ENCODE results near the gene GPSM1.

GPSM1 gene

DNA sequence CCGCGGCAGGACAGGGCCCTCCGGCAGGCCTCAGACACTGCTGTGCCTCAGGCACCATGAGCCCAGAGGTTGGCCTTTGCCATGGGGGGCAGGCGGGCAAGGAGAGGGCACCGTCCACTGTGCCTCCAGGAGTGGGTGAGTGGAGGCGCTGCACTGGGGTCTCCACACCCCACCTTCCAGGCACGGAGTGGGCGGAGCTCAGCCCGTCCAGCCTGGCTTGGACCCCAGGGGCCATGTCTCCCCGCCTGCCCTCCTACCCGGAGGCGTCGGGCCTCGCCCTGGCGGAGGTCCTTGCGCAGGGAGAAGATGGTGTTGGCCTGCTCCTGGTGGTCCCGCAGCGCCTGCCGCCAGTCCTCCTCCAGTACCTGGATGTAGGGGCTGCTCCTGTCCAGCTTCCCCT is 42.7 kb downstream of the GPSM1 start:
- H3K27ac ChIP-seq (ENCODE audit: low read length), result no peak overlapping the region
- H3K4me1 ChIP-seq (ENCODE audit: low read length), result peaks cover 10% of the 10 kb centered on the region
- 0 out of 2 replicates have a peak, but pooled peaks cover 4% of the 10 kb centered on the region for H4K20me1 ChIP-seq (ENCODE audit: insufficient read depth, low read length)

DNA sequence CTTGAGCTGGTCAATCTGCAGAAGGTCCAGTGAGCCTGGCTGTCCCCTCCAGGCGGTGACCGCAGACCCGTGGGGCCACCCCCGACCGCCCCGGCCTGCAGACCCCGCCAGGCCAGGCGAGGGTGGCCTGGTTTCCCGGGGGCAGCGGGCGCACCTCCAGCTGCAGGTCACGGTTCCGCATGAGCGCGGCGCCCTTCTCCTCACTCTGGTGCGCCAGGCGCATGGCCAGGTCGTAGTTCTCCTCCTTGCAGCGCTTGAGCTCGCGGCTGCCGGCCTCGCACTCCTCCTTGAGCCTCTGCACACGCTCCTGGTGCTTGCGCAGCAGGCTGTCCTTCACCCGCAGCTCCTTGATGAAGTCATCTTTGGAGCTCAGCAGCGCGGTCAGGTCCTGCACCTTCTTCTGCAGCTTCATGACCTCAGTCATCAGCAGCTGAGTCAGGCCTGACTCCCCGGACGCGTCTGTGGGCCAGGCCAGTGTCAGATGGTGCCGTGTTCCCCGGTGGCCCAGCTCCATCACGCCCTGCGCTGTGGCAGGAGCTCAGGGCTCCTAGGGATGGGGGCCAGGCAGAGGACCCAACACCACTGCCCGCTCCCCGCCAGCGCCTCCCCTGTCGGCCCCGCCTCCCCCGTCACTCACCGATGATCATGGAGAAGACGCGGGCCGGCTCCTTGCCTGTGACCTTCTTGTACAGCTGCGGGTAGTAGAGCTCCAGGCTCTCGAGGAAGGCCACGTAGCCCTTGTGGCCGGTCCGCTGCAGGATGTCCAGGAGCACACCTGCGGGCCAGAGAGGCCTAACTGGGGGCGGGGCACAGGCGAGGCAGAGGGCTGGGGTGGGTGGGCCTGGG is 43.6 kb downstream of the GPSM1 start:
- H2AFZ ChIP-seq (ENCODE audit: low read depth, low read length), result no peak overlapping the region
- H3K4me3 ChIP-seq (ENCODE audit: low read length), result no peak overlapping the region
- no peaks in the 10 kb centered on the region for H3K27me3 ChIP-seq (ENCODE audit: low read depth, low read length)
- H3K27ac ChIP-seq (ENCODE audit: low read length), result no peak overlapping the region
- H4K20me1 ChIP-seq (ENCODE audit: insufficient read depth, low read length), result 0 out of 2 replicates have a peak, but pooled peaks cover 4% of the 10 kb centered on the region
- H3K4me2 ChIP-seq (ENCODE audit: low read length), result no peak overlapping the region
- no peak for TF ChIP-seq EZH2phosphoT487 (IDR thresholded peaks at IDR 0.05; ENCODE audit: low read depth)
- TF ChIP-seq, protein P1, sequence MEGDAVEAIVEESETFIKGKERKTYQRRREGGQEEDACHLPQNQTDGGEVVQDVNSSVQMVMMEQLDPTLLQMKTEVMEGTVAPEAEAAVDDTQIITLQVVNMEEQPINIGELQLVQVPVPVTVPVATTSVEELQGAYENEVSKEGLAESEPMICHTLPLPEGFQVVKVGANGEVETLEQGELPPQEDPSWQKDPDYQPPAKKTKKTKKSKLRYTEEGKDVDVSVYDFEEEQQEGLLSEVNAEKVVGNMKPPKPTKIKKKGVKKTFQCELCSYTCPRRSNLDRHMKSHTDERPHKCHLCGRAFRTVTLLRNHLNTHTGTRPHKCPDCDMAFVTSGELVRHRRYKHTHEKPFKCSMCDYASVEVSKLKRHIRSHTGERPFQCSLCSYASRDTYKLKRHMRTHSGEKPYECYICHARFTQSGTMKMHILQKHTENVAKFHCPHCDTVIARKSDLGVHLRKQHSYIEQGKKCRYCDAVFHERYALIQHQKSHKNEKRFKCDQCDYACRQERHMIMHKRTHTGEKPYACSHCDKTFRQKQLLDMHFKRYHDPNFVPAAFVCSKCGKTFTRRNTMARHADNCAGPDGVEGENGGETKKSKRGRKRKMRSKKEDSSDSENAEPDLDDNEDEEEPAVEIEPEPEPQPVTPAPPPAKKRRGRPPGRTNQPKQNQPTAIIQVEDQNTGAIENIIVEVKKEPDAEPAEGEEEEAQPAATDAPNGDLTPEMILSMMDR (IDR thresholded peaks at IDR 0.05; ENCODE audit: low read depth, low read length), result no peak
- peaks cover 3% of the 10 kb centered on the region for H3K4me1 ChIP-seq (ENCODE audit: low read length)
- no peaks in the 10 kb centered on the region for H3K79me2 ChIP-seq (ENCODE audit: low read length)
- no peak overlapping the region for H3K9ac ChIP-seq (ENCODE audit: low read length)
- no peaks in the 10 kb centered on the region for H3K36me3 ChIP-seq (replicated peaks; ENCODE audit: low read depth, low read length)
- no peaks in the 10 kb centered on the region for H3K9me3 ChIP-seq (ENCODE audit: insufficient read depth, low read length)

More for the DNA sequence above, 42.7 kb downstream of the GPSM1 start:
- no peaks in the 10 kb centered on the region for H3K27me3 ChIP-seq (ENCODE audit: low read depth, low read length)
- H3K4me3 ChIP-seq (ENCODE audit: low read length), result no peak overlapping the region
- H3K9ac ChIP-seq (ENCODE audit: low read length), result no peak overlapping the region
- H3K4me2 ChIP-seq (ENCODE audit: low read length), result no peak overlapping the region
- H3K79me2 ChIP-seq (ENCODE audit: low read length), result no peaks in the 10 kb centered on the region
- H3K36me3 ChIP-seq (replicated peaks; ENCODE audit: low read depth, low read length), result no peaks in the 10 kb centered on the region
- no peaks in the 10 kb centered on the region for H3K9me3 ChIP-seq (ENCODE audit: insufficient read depth, low read length)
- no peak overlapping the region for H2AFZ ChIP-seq (ENCODE audit: low read depth, low read length)
- TF ChIP-seq, protein P1 (IDR thresholded peaks at IDR 0.05; ENCODE audit: low read depth, low read length), result no peak
- no peak for TF ChIP-seq EZH2phosphoT487 (IDR thresholded peaks at IDR 0.05; ENCODE audit: low read depth)

DNA sequence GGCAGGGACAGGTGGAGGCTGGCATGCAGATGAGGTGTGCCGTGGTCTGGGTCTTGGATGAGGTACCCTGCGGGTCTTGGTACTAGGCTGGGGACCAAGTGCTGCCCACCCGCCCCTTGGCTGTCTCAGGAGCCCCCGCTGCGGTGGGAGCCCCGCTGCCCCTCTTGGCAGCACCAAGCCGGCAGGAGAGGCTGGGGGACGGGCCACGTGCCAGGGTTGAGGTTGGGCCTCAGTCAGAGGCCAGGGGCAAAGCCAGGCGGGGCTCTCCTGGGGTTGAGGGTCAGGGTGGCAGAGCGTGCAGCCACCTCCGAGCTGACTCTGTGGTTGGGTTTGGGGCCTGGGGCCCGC is 44.2 kb downstream of the GPSM1 start:
- Histone ChIP-seq H3K4me2 (ENCODE audit: low read length) (no peak overlapping the region), H4K20me1 (ENCODE audit: insufficient read depth, low read length) (0 out of 2 replicates have a peak, but pooled peaks cover 4% of the 10 kb centered on the region), H3K27ac (ENCODE audit: low read length) (no peak overlapping the region), H3K9ac (ENCODE audit: low read length) (no peak overlapping the region), H3K4me1 (ENCODE audit: low read length) (no peaks in the 10 kb centered on the region), H3K36me3 (replicated peaks; ENCODE audit: low read depth, low read length) (no peaks in the 10 kb centered on the region), H3K79me2 (ENCODE audit: low read length) (no peaks in the 10 kb centered on the region), H2AFZ (ENCODE audit: low read depth, low read length) (no peak overlapping the region), H3K9me3 (ENCODE audit: insufficient read depth, low read length) (no peaks in the 10 kb centered on the region), H3K4me3 (ENCODE audit: low read length) (no peak overlapping the region), H3K27me3 (ENCODE audit: low read depth, low read length) (no peaks in the 10 kb centered on the region)
- TF ChIP-seq EZH2phosphoT487 (IDR thresholded peaks at IDR 0.05; ENCODE audit: low read depth), result no peak
- TF ChIP-seq, protein P1 (IDR thresholded peaks at IDR 0.05; ENCODE audit: low read depth, low read length), result no peak

DNA sequence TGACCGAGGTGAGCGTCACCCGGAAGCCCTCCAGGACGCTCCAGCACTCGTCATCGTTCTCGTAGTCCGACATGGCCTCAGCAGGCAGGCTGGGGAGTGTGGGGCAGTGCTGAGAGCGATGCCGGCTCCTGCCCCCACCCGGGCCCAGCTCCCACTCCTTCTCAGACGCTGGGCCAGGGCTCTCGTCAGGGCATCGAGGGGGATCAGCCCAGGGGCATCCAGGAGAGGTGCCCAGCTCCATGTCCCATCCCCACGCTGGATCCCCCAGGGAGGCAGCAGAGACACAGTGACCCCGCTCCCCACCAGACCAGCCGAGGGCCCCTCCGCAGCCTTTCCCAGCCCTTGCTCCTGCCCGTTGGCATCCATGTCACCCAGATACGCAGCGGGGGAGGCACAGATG is 44.7 kb downstream of the GPSM1 start:
- Histone ChIP-seq H3K4me3 (ENCODE audit: low read length) (no peak overlapping the region), H3K9me3 (ENCODE audit: insufficient read depth, low read length) (no peaks in the 10 kb centered on the region), H3K4me2 (ENCODE audit: low read length) (no peak overlapping the region), H2AFZ (ENCODE audit: low read depth, low read length) (no peak overlapping the region), H4K20me1 (ENCODE audit: insufficient read depth, low read length) (0 out of 2 replicates have a peak, but pooled peaks cover 4% of the 10 kb centered on the region), H3K27me3 (ENCODE audit: low read depth, low read length) (no peaks in the 10 kb centered on the region), H3K4me1 (ENCODE audit: low read length) (no peaks in the 10 kb centered on the region), H3K36me3 (replicated peaks; ENCODE audit: low read depth, low read length) (no peaks in the 10 kb centered on the region), H3K9ac (ENCODE audit: low read length) (no peak overlapping the region), H3K79me2 (ENCODE audit: low read length) (no peaks in the 10 kb centered on the region), H3K27ac (ENCODE audit: low read length) (no peak overlapping the region)
- TF ChIP-seq, protein P1 (IDR thresholded peaks at IDR 0.05; ENCODE audit: low read depth, low read length), result no peak
- no peak for TF ChIP-seq EZH2phosphoT487 (IDR thresholded peaks at IDR 0.05; ENCODE audit: low read depth)
